KMS-11 (cell line): ENCODE measurements around the gene ZBTB39.
"Not testable (repeated sequence)": the region's sequence is repeated elsewhere in the genome, so short reads cannot be mapped to it uniquely, and the experiment has no call there.

Experiments used
- H2AFZ ChIP-seq: fragments of 200-600 bp; sonication (generic); 2 replicates; pipeline ENCODE4 v1.6.1; 2016; ENCODE audit warnings: antibody characterized with exemption, mixed run types, low read depth
- H3K27ac ChIP-seq: fragments of 200-600 bp; sonication (generic); 2 replicates; pipeline ENCODE4 v1.6.1; 2016; ENCODE audit warnings: mild to moderate bottlenecking, mixed run types
- H3K27me3 ChIP-seq: fragments of 200-600 bp; sonication (generic); 2 replicates; pipeline ENCODE4 v1.6.1; 2017; ENCODE audit warnings: mild to moderate bottlenecking, low read depth, mixed run types, moderate library complexity; ENCODE audit not compliant: insufficient read depth
- H3K36me3 ChIP-seq: fragments of 200-600 bp; sonication (generic); 2 replicates; pipeline ENCODE4 v1.6.1; 2017; ENCODE audit warnings: mild to moderate bottlenecking, mixed run types; ENCODE audit not compliant: insufficient read depth
- H3K4me1 ChIP-seq: fragments of 200-600 bp; sonication (generic); 2 replicates; pipeline ENCODE4 v1.6.1; 2016; ENCODE audit warnings: mild to moderate bottlenecking, low read depth, mixed run types; ENCODE audit not compliant: poor library complexity, severe bottlenecking
- H3K4me2 ChIP-seq: fragments of 200-600 bp; sonication (generic); 2 replicates; pipeline ENCODE4 v1.7.0; 2016; ENCODE audit warnings: mild to moderate bottlenecking, mixed run types
- H3K4me3 ChIP-seq: fragments of 200-600 bp; sonication (generic); IDR thresholded peaks from 2 replicates; pipeline ENCODE4 v1.6.1; 2017; ENCODE audit warnings: low read depth, low read length, mixed read lengths; ENCODE audit not compliant: insufficient read depth
- H3K79me2 ChIP-seq: fragments of 200-600 bp; sonication (generic); 2 replicates; pipeline ENCODE4 v1.6.1; 2016; ENCODE audit warnings: low read depth, mixed run types; ENCODE audit not compliant: insufficient read depth
- H3K9ac ChIP-seq: fragments of 200-600 bp; sonication (generic); 2 replicates; pipeline ENCODE4 v1.6.1; 2016; ENCODE audit warnings: mild to moderate bottlenecking, mixed run types
- H4K20me1 ChIP-seq: fragments of 200-600 bp; sonication (generic); 2 replicates; pipeline ENCODE4 v1.6.1; 2016; ENCODE audit warnings: mild to moderate bottlenecking, mixed run types; ENCODE audit not compliant: insufficient read depth
- CTCF ChIP-seq: fragments of 200-600 bp; sonication (generic); conservative IDR thresholded peaks from 2 replicates; pipeline ENCODE4 v1.6.1; 2017; ENCODE audit warnings: low read depth, mild to moderate bottlenecking, antibody characterized with exemption, low read length, moderate library complexity, mixed read lengths

Gene ZBTB39

GRCh38 chr12:56978397-56979138 lies 27.8 kb downstream of the ZBTB39 start:
- no peaks in the 10 kb centered on the region for H3K79me2 ChIP-seq
- no peaks in the 10 kb centered on the region for H3K27me3 ChIP-seq
- no peak overlapping the region for H3K4me2 ChIP-seq
- H2AFZ ChIP-seq = no peak overlapping the region
- no peaks in the 10 kb centered on the region for H4K20me1 ChIP-seq
- no peak overlapping the region for H3K9ac ChIP-seq
- TF ChIP-seq CTCF = no peak
- peaks cover 11% of the 10 kb centered on the region for H3K4me1 ChIP-seq
- H3K4me3 ChIP-seq = no peak overlapping the region
- no peaks in the 10 kb centered on the region for H3K36me3 ChIP-seq
- no peak overlapping the region for H3K27ac ChIP-seq

GRCh38 chr12:56977361-56977760 lies 29.0 kb downstream of the ZBTB39 start:
- not testable (repeated sequence) for H3K79me2 ChIP-seq, H3K36me3 ChIP-seq, H2AFZ ChIP-seq, H3K27me3 ChIP-seq, H3K4me2 ChIP-seq, H3K4me3 ChIP-seq, H3K9ac ChIP-seq, H3K27ac ChIP-seq, H4K20me1 ChIP-seq
- peaks cover 11% of the 10 kb centered on the region for H3K4me1 ChIP-seq

GRCh38 chr12:56974224-56974623 lies 32.1 kb downstream of the ZBTB39 start:
- H3K4me2 ChIP-seq, H3K27me3 ChIP-seq, H3K36me3 ChIP-seq, H3K27ac ChIP-seq, H4K20me1 ChIP-seq, H3K4me1 ChIP-seq, H2AFZ ChIP-seq, H3K79me2 ChIP-seq, H3K9ac ChIP-seq, H3K4me3 ChIP-seq: not testable (repeated sequence)

GRCh38 chr12:56968910-56969309 lies 37.4 kb downstream of the ZBTB39 start:
- H2AFZ ChIP-seq, H3K36me3 ChIP-seq, H3K4me2 ChIP-seq, H3K27ac ChIP-seq, H3K4me3 ChIP-seq, H4K20me1 ChIP-seq, H3K27me3 ChIP-seq, H3K79me2 ChIP-seq, H3K9ac ChIP-seq: not testable (repeated sequence)
- H3K4me1 ChIP-seq = peaks cover 17% of the 10 kb centered on the region

GRCh38 chr12:56965997-56966642 lies 40.2 kb downstream of the ZBTB39 start:
- not testable (repeated sequence) for H3K27me3 ChIP-seq, H3K36me3 ChIP-seq, H4K20me1 ChIP-seq, H3K79me2 ChIP-seq
- H3K27ac ChIP-seq = peak overlapping the region; percentile 67
- H3K4me1 ChIP-seq = peaks cover 17% of the 10 kb centered on the region
- peak overlapping the region; percentile 47 for H3K4me2 ChIP-seq
- peak overlapping the region; percentile 34 for H3K4me3 ChIP-seq
- H3K9ac ChIP-seq = peak overlapping the region; percentile 62
- peak overlapping the region; percentile 96 for H2AFZ ChIP-seq

- not testable (repeated sequence) for H3K27me3 ChIP-seq, H3K36me3 ChIP-seq, H3K9ac ChIP-seq, H3K4me3 ChIP-seq, H4K20me1 ChIP-seq, H3K79me2 ChIP-seq
- H3K4me1 ChIP-seq = peaks cover 17% of the 10 kb centered on the region
- H3K27ac ChIP-seq = peak overlapping the region; percentile 67
- peak overlapping the region; percentile 96 for H2AFZ ChIP-seq
- H3K4me2 ChIP-seq = 0 out of 2 replicates have a peak overlapping the region, but pooled peaks have one; percentile 47
Observed at GRCh38 chr12:56965124-56965523, 41.2 kb downstream of the ZBTB39 start.

- not testable (repeated sequence) for H4K20me1 ChIP-seq, H3K27me3 ChIP-seq, H3K9ac ChIP-seq, H3K79me2 ChIP-seq, H3K4me2 ChIP-seq, H3K27ac ChIP-seq, H3K36me3 ChIP-seq, H2AFZ ChIP-seq, H3K4me3 ChIP-seq
- peaks cover 17% of the 10 kb centered on the region for H3K4me1 ChIP-seq
Observed at GRCh38 chr12:56963557-56963956, 42.8 kb downstream of the ZBTB39 start.

- H3K27ac ChIP-seq, H3K79me2 ChIP-seq, H3K36me3 ChIP-seq, H3K27me3 ChIP-seq, H2AFZ ChIP-seq, H4K20me1 ChIP-seq, H3K4me2 ChIP-seq, H3K9ac ChIP-seq, H3K4me3 ChIP-seq: not testable (repeated sequence)
- peaks cover 17% of the 10 kb centered on the region for H3K4me1 ChIP-seq
Observed at GRCh38 chr12:56962247-56962646, 44.1 kb downstream of the ZBTB39 start.
